Memory B cell (primary cell): ENCODE results near the gene PLA2G2F.
A peak's percentile ranks its signal among the peaks of the same experiment; 100 is the strongest.

Source experiments
- ATAC-seq: fragments of 150-1000 bp; cut with Tn5 transposase; 2 replicates; pipeline ENCODE4 v1.10.0; 2021; ENCODE audit warnings: low read depth, mild to moderate bottlenecking, moderate library complexity
- DNase-seq, 2 donors: peaks; one replicate each; pipeline ENCODE4 v3.0.0; 2022; ENCODE audit warnings: low spot score in 2 of 2
- H3K27ac Mint-ChIP-seq: one replicate; pipeline ENCODE4 v1.8.0; 2022; ENCODE audit warnings: mild to moderate bottlenecking, moderate library complexity, mixed read lengths
- H3K27me3 Mint-ChIP-seq: one replicate; pipeline ENCODE4 v1.8.0; 2022; ENCODE audit warnings: mixed read lengths
- H3K36me3 Mint-ChIP-seq: one replicate; pipeline ENCODE4 v1.8.0; 2022; ENCODE audit warnings: mild to moderate bottlenecking, mixed read lengths
- H3K4me1 Mint-ChIP-seq: one replicate; pipeline ENCODE4 v1.8.0; 2022; ENCODE audit warnings: mixed read lengths
- H3K4me3 Mint-ChIP-seq: one replicate; pipeline ENCODE4 v1.8.0; 2022; ENCODE audit warnings: mild to moderate bottlenecking, moderate library complexity, mixed read lengths
- H3K9me3 Mint-ChIP-seq: one replicate; pipeline ENCODE4 v1.8.0; 2022; ENCODE audit warnings: mixed read lengths

PLA2G2F gene

GRCh38 chr1:20180129-20180843 lies 41.2 kb downstream of the PLA2G2F start:
- Mint-ChIP-seq H3K27ac (no peak overlapping the region), H3K27me3 (peaks cover 12% of the 10 kb centered on the region), H3K9me3 (peaks cover 10% of the 10 kb centered on the region), H3K4me1 (peaks cover 17% of the 10 kb centered on the region), H3K36me3 (peaks cover 4% of the 10 kb centered on the region), H3K4me3 (no peak overlapping the region)
- ATAC-seq (no peak), DNase-seq (no peak)

GRCh38 chr1:20180844-20181207 lies 41.7 kb downstream of the PLA2G2F start:
- peaks cover 18% of the 10 kb centered on the region for H3K4me1 Mint-ChIP-seq
- no peak overlapping the region for H3K27ac Mint-ChIP-seq
- no peak overlapping the region for H3K4me3 Mint-ChIP-seq
- DNase-seq (no peak), ATAC-seq (no peak)
- H3K9me3 Mint-ChIP-seq, result peaks cover 10% of the 10 kb centered on the region
- H3K36me3 Mint-ChIP-seq, result peaks cover 4% of the 10 kb centered on the region
- H3K27me3 Mint-ChIP-seq, result peaks cover 13% of the 10 kb centered on the region

- peaks cover 26% of the 10 kb centered on the region for H3K4me1 Mint-ChIP-seq
- H3K27ac Mint-ChIP-seq, result no peak overlapping the region
- no peak overlapping the region for H3K4me3 Mint-ChIP-seq
- DNase-seq (no peak), ATAC-seq (no peak)
- peaks cover 10% of the 10 kb centered on the region for H3K9me3 Mint-ChIP-seq
- peaks cover 19% of the 10 kb centered on the region for H3K27me3 Mint-ChIP-seq
- H3K36me3 Mint-ChIP-seq, result peaks cover 4% of the 10 kb centered on the region
Measured at GRCh38 chr1:20182415-20182814, 43.3 kb downstream of the PLA2G2F start.

GRCh38 chr1:20183035-20183434 lies 43.9 kb downstream of the PLA2G2F start:
- no peak for DNase-seq
- no peak overlapping the region for H3K27ac Mint-ChIP-seq
- no peak for ATAC-seq
- no peak overlapping the region for H3K4me3 Mint-ChIP-seq
- peaks cover 4% of the 10 kb centered on the region for H3K36me3 Mint-ChIP-seq
- peaks cover 26% of the 10 kb centered on the region for H3K4me1 Mint-ChIP-seq
- peaks cover 10% of the 10 kb centered on the region for H3K9me3 Mint-ChIP-seq
- H3K27me3 Mint-ChIP-seq, result peaks cover 21% of the 10 kb centered on the region

- no peak overlapping the region for H3K27ac Mint-ChIP-seq
- no peak for DNase-seq
- H3K36me3 Mint-ChIP-seq, result peaks cover 4% of the 10 kb centered on the region
- H3K27me3 Mint-ChIP-seq, result peaks cover 25% of the 10 kb centered on the region
- peaks cover 26% of the 10 kb centered on the region for H3K4me1 Mint-ChIP-seq
- no peak for ATAC-seq
- no peak overlapping the region for H3K4me3 Mint-ChIP-seq
- peaks cover 10% of the 10 kb centered on the region for H3K9me3 Mint-ChIP-seq
Measured at GRCh38 chr1:20183616-20184271, 44.6 kb downstream of the PLA2G2F start.

- H3K4me3 Mint-ChIP-seq, result no peak overlapping the region
- DNase-seq (no peak), ATAC-seq (no peak)
- peaks cover 4% of the 10 kb centered on the region for H3K36me3 Mint-ChIP-seq
- H3K9me3 Mint-ChIP-seq, result peaks cover 6% of the 10 kb centered on the region
- H3K27ac Mint-ChIP-seq, result peak overlapping the region; percentile 80
- peaks cover 25% of the 10 kb centered on the region for H3K27me3 Mint-ChIP-seq
- H3K4me1 Mint-ChIP-seq, result peaks cover 20% of the 10 kb centered on the region
Measured at GRCh38 chr1:20184481-20184900, 45.4 kb downstream of the PLA2G2F start.

GRCh38 chr1:20184997-20185833 lies 46.1 kb downstream of the PLA2G2F start:
- peak overlapping the region; percentile 80 for H3K27ac Mint-ChIP-seq
- H3K4me3 Mint-ChIP-seq, result peak overlapping the region; percentile 78
- peaks cover 17% of the 10 kb centered on the region for H3K4me1 Mint-ChIP-seq
- H3K27me3 Mint-ChIP-seq, result peaks cover 26% of the 10 kb centered on the region
- DNase-seq, result no peak
- ATAC-seq, result peak; percentile 32
- H3K36me3 Mint-ChIP-seq, result no peaks in the 10 kb centered on the region
- H3K9me3 Mint-ChIP-seq, result no peaks in the 10 kb centered on the region

GRCh38 chr1:20185834-20186782 lies 47.0 kb downstream of the PLA2G2F start, which contains the start of the genes PLA2G2C and UBXN10:
PLA2G2C (minus strand) TSS chr1:20186518; CDS start chr1:20177363, 9,155 bp downstream.
UBXN10 (plus strand) TSS chr1:20186096; CDS start chr1:20190562, 4,466 bp downstream.
- Mint-ChIP-seq H3K27me3 (peaks cover 26% of the 10 kb centered on the region), H3K4me3 (peak within 1 kb of the TSS; percentile 78), H3K36me3 (no peaks in the 10 kb centered on the region), H3K9me3 (no peaks in the 10 kb centered on the region), H3K27ac (peak within 1 kb of the TSS; percentile 86), H3K4me1 (peaks cover 17% of the 10 kb centered on the region)
- DNase-seq, result peak; percentile 34 to 43
- peak; percentile 80 for ATAC-seq

GRCh38 chr1:20187103-20187812 lies 48.1 kb downstream of the PLA2G2F start:
- no peak for ATAC-seq
- no peak overlapping the region for H3K27ac Mint-ChIP-seq
- H3K4me1 Mint-ChIP-seq, result peaks cover 17% of the 10 kb centered on the region
- peaks cover 26% of the 10 kb centered on the region for H3K27me3 Mint-ChIP-seq
- no peak for DNase-seq
- no peaks in the 10 kb centered on the region for H3K9me3 Mint-ChIP-seq
- no peaks in the 10 kb centered on the region for H3K36me3 Mint-ChIP-seq
- H3K4me3 Mint-ChIP-seq, result no peak overlapping the region

- no peak for DNase-seq
- no peak for ATAC-seq
- Mint-ChIP-seq H3K4me3 (no peak overlapping the region), H3K36me3 (no peaks in the 10 kb centered on the region), H3K27ac (no peak overlapping the region), H3K4me1 (peaks cover 17% of the 10 kb centered on the region), H3K9me3 (no peaks in the 10 kb centered on the region), H3K27me3 (peaks cover 26% of the 10 kb centered on the region)
Measured at GRCh38 chr1:20187813-20188454, 48.8 kb downstream of the PLA2G2F start.

GRCh38 chr1:20188455-20188817 lies 49.3 kb downstream of the PLA2G2F start:
- ATAC-seq (no peak), DNase-seq (no peak)
- peaks cover 25% of the 10 kb centered on the region for H3K27me3 Mint-ChIP-seq
- no peak overlapping the region for H3K27ac Mint-ChIP-seq
- no peak overlapping the region for H3K4me3 Mint-ChIP-seq
- no peaks in the 10 kb centered on the region for H3K9me3 Mint-ChIP-seq
- peaks cover 17% of the 10 kb centered on the region for H3K4me1 Mint-ChIP-seq
- no peaks in the 10 kb centered on the region for H3K36me3 Mint-ChIP-seq

GRCh38 chr1:20189664-20190063 lies 50.5 kb downstream of the PLA2G2F start:
- H3K4me1 Mint-ChIP-seq, result peaks cover 14% of the 10 kb centered on the region
- no peaks in the 10 kb centered on the region for H3K9me3 Mint-ChIP-seq
- no peak overlapping the region for H3K27ac Mint-ChIP-seq
- no peaks in the 10 kb centered on the region for H3K36me3 Mint-ChIP-seq
- no peak for ATAC-seq
- peaks cover 26% of the 10 kb centered on the region for H3K27me3 Mint-ChIP-seq
- DNase-seq, result no peak
- no peak overlapping the region for H3K4me3 Mint-ChIP-seq
